ENCODE measurements around the gene NLRC5.

NLRC5 gene

GRCh38 chr16:57045694-57046381, 56.5 kb downstream of the NLRC5 start:
- peak; percentile 34; the same call in 1 of the 2 replicates for TF ChIP-seq CTCF (IDR thresholded peaks at IDR 0.05)

GRCh38 chr16:57048095-57048494, 58.7 kb downstream of the NLRC5 start:
- no peak for TF ChIP-seq CTCF (IDR thresholded peaks at IDR 0.05)

- no peak for TF ChIP-seq CTCF (IDR thresholded peaks at IDR 0.05)
Observed at GRCh38 chr16:57049678-57050077, 60.3 kb downstream of the NLRC5 start.

- no peak for TF ChIP-seq CTCF (IDR thresholded peaks at IDR 0.05)
Observed at GRCh38 chr16:57051696-57052228, 62.4 kb downstream of the NLRC5 start.

GRCh38 chr16:57053206-57053605, 63.8 kb downstream of the NLRC5 start:
- TF ChIP-seq CTCF (IDR thresholded peaks at IDR 0.05): no peak

- TF ChIP-seq CTCF (IDR thresholded peaks at IDR 0.05): no peak
Observed at GRCh38 chr16:57054338-57054737, 65.0 kb downstream of the NLRC5 start.

GRCh38 chr16:57054771-57055170, 65.4 kb downstream of the NLRC5 start:
- TF ChIP-seq CTCF (IDR thresholded peaks at IDR 0.05): no peak
